Effector memory CD4-positive, alpha-beta T cell (primary cell): ENCODE data around the gene CMSS1.
"Not testable (repeated sequence)": the region's sequence is repeated elsewhere in the genome, so short reads cannot be mapped to it uniquely, and the experiment has no call there.

Experiments used
- DNase-seq, 3 donors: peaks; one replicate each; pipeline ENCODE4 v3.0.0-alpha.2; 2020
- H3K27ac ChIP-seq: 2 replicates; pipeline ENCODE4 v1.7.0; 2013; ENCODE audit warnings: mild to moderate bottlenecking, low read length, moderate library complexity; ENCODE audit not compliant: insufficient read depth, poor library complexity, severe bottlenecking
- H3K27me3 ChIP-seq: replicated peaks from 2 replicates; pipeline ENCODE4 v1.7.0; 2013; ENCODE audit warnings: mild to moderate bottlenecking, low read length; ENCODE audit not compliant: insufficient read depth, control insufficient read depth, poor library complexity, severe bottlenecking
- H3K36me3 ChIP-seq: 2 replicates; pipeline ENCODE4 v1.7.0; 2013; ENCODE audit warnings: mild to moderate bottlenecking, low read length, moderate library complexity; ENCODE audit not compliant: control insufficient read depth, insufficient read depth
- H3K4me1 ChIP-seq: 2 replicates; pipeline ENCODE4 v1.7.0; 2013; ENCODE audit warnings: low read length, mild to moderate bottlenecking; ENCODE audit not compliant: control insufficient read depth, insufficient read depth, poor library complexity, severe bottlenecking
- H3K4me3 ChIP-seq: 2 replicates; pipeline ENCODE4 v1.7.0; 2013; ENCODE audit warnings: low read length, low read depth, mild to moderate bottlenecking; ENCODE audit not compliant: insufficient read depth, poor library complexity, severe bottlenecking
- H3K9me3 ChIP-seq: 2 replicates; pipeline ENCODE4 v1.7.0; 2013; ENCODE audit warnings: mild to moderate bottlenecking, low read length, moderate library complexity; ENCODE audit not compliant: control insufficient read depth

CMSS1 gene

GRCh38 chr3:99837715-99838114 lies 20.1 kb downstream of the CMSS1 start:
- H3K9me3 ChIP-seq, result no peaks in the 10 kb centered on the region
- no peak for DNase-seq
- no peak overlapping the region for H3K27ac ChIP-seq
- no peaks in the 10 kb centered on the region for H3K36me3 ChIP-seq
- no peak overlapping the region for H3K4me3 ChIP-seq
- H3K4me1 ChIP-seq, result no peaks in the 10 kb centered on the region
- no peaks in the 10 kb centered on the region for H3K27me3 ChIP-seq

DNA sequence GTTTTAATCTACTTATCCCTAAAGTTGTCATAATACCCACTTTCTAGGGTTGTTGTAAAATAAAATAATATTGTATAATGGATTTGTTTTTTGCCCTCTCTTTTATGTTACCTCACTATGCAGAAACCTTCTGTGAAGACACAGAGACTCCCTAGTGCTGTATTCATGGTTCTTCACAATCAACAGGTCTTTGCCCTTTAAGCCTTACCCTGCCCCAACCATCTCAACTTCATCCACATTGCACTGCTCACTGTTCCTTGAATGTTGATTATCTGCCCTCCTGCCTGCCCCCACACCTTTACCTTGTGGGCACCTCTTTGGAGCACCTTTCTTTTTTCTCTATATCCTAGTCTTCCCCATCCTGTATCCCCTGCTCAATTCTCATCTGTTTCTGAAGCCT lies 21.1 kb downstream of the CMSS1 start:
- no peaks in the 10 kb centered on the region for H3K36me3 ChIP-seq
- DNase-seq, result no peak

GRCh38 chr3:99839613-99840012 lies 22.0 kb downstream of the CMSS1 start:
- Histone ChIP-seq H3K27ac (no peak overlapping the region), H3K27me3 (no peaks in the 10 kb centered on the region)

More for the DNA sequence above, 21.1 kb downstream of the CMSS1 start:
- H3K9me3 ChIP-seq, result no peaks in the 10 kb centered on the region
- H3K4me1 ChIP-seq, result no peaks in the 10 kb centered on the region
- no peak overlapping the region for H3K4me3 ChIP-seq
- H3K27ac ChIP-seq, result no peak overlapping the region
- H3K27me3 ChIP-seq, result no peaks in the 10 kb centered on the region

GRCh38 chr3:99841949-99842348 lies 24.3 kb downstream of the CMSS1 start:
- H3K36me3 ChIP-seq, H3K27ac ChIP-seq, H3K27me3 ChIP-seq, DNase-seq, H3K4me1 ChIP-seq, H3K4me3 ChIP-seq, H3K9me3 ChIP-seq: not testable (repeated sequence)

More at GRCh38 chr3:99839613-99840012, 22.0 kb downstream of the CMSS1 start:
- DNase-seq, result no peak
- H3K9me3 ChIP-seq, result no peaks in the 10 kb centered on the region
- H3K4me1 ChIP-seq, result no peaks in the 10 kb centered on the region
- H3K4me3 ChIP-seq, result no peak overlapping the region
- no peaks in the 10 kb centered on the region for H3K36me3 ChIP-seq

- no peak overlapping the region for H3K4me3 ChIP-seq
- H3K27ac ChIP-seq, result no peak overlapping the region
- H3K27me3 ChIP-seq, result no peaks in the 10 kb centered on the region
- no peaks in the 10 kb centered on the region for H3K9me3 ChIP-seq
- DNase-seq, result no peak
- H3K36me3 ChIP-seq, result no peaks in the 10 kb centered on the region
- H3K4me1 ChIP-seq, result no peaks in the 10 kb centered on the region
Observed at GRCh38 chr3:99842826-99843589, 25.3 kb downstream of the CMSS1 start.

GRCh38 chr3:99843590-99844258 lies 26.1 kb downstream of the CMSS1 start:
- no peak overlapping the region for H3K4me3 ChIP-seq
- H3K4me1 ChIP-seq, result no peaks in the 10 kb centered on the region
- DNase-seq, result no peak
- H3K27me3 ChIP-seq, result no peaks in the 10 kb centered on the region
- H3K9me3 ChIP-seq, result no peaks in the 10 kb centered on the region
- no peak overlapping the region for H3K27ac ChIP-seq
- no peaks in the 10 kb centered on the region for H3K36me3 ChIP-seq

GRCh38 chr3:99845331-99845730 lies 27.7 kb downstream of the CMSS1 start:
- H3K27ac ChIP-seq, result no peak overlapping the region
- no peak for DNase-seq
- H3K4me3 ChIP-seq, result no peak overlapping the region
- no peaks in the 10 kb centered on the region for H3K27me3 ChIP-seq
- no peaks in the 10 kb centered on the region for H3K9me3 ChIP-seq
- H3K36me3 ChIP-seq, result no peaks in the 10 kb centered on the region
- no peaks in the 10 kb centered on the region for H3K4me1 ChIP-seq

GRCh38 chr3:99845999-99846398 lies 28.3 kb downstream of the CMSS1 start:
- no peak for DNase-seq
- no peak overlapping the region for H3K4me3 ChIP-seq
- H3K4me1 ChIP-seq, result no peaks in the 10 kb centered on the region
- no peaks in the 10 kb centered on the region for H3K36me3 ChIP-seq
- no peaks in the 10 kb centered on the region for H3K27me3 ChIP-seq
- no peak overlapping the region for H3K27ac ChIP-seq
- H3K9me3 ChIP-seq, result no peaks in the 10 kb centered on the region

- Histone ChIP-seq H3K9me3 (no peaks in the 10 kb centered on the region), H3K27me3 (no peaks in the 10 kb centered on the region), H3K36me3 (no peaks in the 10 kb centered on the region), H3K4me1 (no peaks in the 10 kb centered on the region), H3K27ac (no peak overlapping the region), H3K4me3 (no peak overlapping the region)
- DNase-seq, result no peak
Observed at GRCh38 chr3:99846477-99847160, 29.0 kb downstream of the CMSS1 start.

DNA sequence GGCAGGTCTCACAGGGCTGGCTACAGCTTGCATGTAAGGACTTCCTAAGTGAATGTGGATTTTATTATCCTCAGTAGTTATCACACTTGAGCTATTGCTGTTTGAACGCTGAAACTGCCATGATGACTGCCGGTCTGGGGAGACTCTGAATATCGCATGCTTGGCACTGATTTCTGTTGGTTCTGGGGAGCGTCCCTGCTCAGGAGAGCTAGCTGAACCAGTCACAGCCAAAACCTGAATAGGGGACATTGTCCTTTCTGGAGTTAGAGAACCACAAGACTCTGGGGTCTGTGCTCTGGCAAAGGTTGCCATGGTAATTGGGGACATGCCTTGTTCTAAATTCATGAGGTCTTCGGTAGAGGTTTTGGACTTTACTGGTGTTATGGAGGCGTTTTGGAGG lies 30.8 kb downstream of the CMSS1 start:
- Histone ChIP-seq H3K4me3 (no peak overlapping the region), H3K9me3 (no peaks in the 10 kb centered on the region), H3K36me3 (no peaks in the 10 kb centered on the region), H3K27me3 (no peaks in the 10 kb centered on the region), H3K4me1 (no peaks in the 10 kb centered on the region), H3K27ac (no peak overlapping the region)
- DNase-seq, result no peak
